ENCODE measurements around the gene ZNF761.
"Not testable (repeated sequence)": the region's sequence is repeated elsewhere in the genome, so short reads cannot be mapped to it uniquely, and the experiment has no call there.

Gene ZNF761

GRCh38 chr19:53460131-53460721 is 28.4 kb downstream of the ZNF761 start:
- not testable (repeated sequence) for DNase-seq (ENCODE audit: low spot score)

- DNase-seq (ENCODE audit: low spot score) = no peak
Observed at GRCh38 chr19:53461866-53462265, 30.1 kb downstream of the ZNF761 start.

GRCh38 chr19:53462861-53463260 is 31.1 kb downstream of the ZNF761 start:
- DNase-seq (ENCODE audit: low spot score) = no peak

GRCh38 chr19:53463263-53463662 is 31.5 kb downstream of the ZNF761 start:
- DNase-seq (ENCODE audit: low spot score) = no peak

- DNase-seq (ENCODE audit: low spot score) = no peak
Observed at GRCh38 chr19:53466726-53467484, 35.1 kb downstream of the ZNF761 start.

GRCh38 chr19:53467485-53468262 is 35.9 kb downstream of the ZNF761 start, which contains the start of gene ZNF813:
TSS of gene ZNF813 (plus strand) at chr19:53467733. CDS start at chr19:53483823, 16,090 bp downstream.
- DNase-seq (ENCODE audit: low spot score) = peak; percentile 91

GRCh38 chr19:53468628-53469027 is 36.8 kb downstream of the ZNF761 start:
- not testable (repeated sequence) for DNase-seq (ENCODE audit: low spot score)

- no peak for DNase-seq (ENCODE audit: low spot score)
Observed at GRCh38 chr19:53471916-53472315, 40.1 kb downstream of the ZNF761 start.

GRCh38 chr19:53474832-53475231 is 43.0 kb downstream of the ZNF761 start:
- not testable (repeated sequence) for DNase-seq (ENCODE audit: low spot score)

GRCh38 chr19:53475470-53475869 is 43.7 kb downstream of the ZNF761 start:
- not testable (repeated sequence) for DNase-seq (ENCODE audit: low spot score)

- DNase-seq (ENCODE audit: low spot score) = not testable (repeated sequence)
Observed at GRCh38 chr19:53483751-53484150, 52.0 kb downstream of the ZNF761 start.

GRCh38 chr19:53485046-53486004 is 53.5 kb downstream of the ZNF761 start:
- DNase-seq (ENCODE audit: low spot score) = no peak

GRCh38 chr19:53492153-53492552 is 60.4 kb downstream of the ZNF761 start:
- DNase-seq (ENCODE audit: low spot score) = no peak

- DNase-seq (ENCODE audit: low spot score) = not testable (repeated sequence)
Observed at GRCh38 chr19:53497311-53498023, 65.7 kb downstream of the ZNF761 start.

GRCh38 chr19:53498024-53498395 is 66.2 kb downstream of the ZNF761 start:
- DNase-seq (ENCODE audit: low spot score) = not testable (repeated sequence)

GRCh38 chr19:53503151-53503550 is 71.4 kb downstream of the ZNF761 start:
- DNase-seq (ENCODE audit: low spot score) = not testable (repeated sequence)

GRCh38 chr19:53503671-53504364 is 72.0 kb downstream of the ZNF761 start:
- DNase-seq (ENCODE audit: low spot score) = not testable (repeated sequence)

- DNase-seq (ENCODE audit: low spot score) = not testable (repeated sequence)
Observed at GRCh38 chr19:53504365-53504703, 72.5 kb downstream of the ZNF761 start.

- no peak for DNase-seq (ENCODE audit: low spot score)
Observed at GRCh38 chr19:53504885-53505284, 73.1 kb downstream of the ZNF761 start.

- no peak for DNase-seq (ENCODE audit: low spot score)
Observed at GRCh38 chr19:53506728-53507127, 74.9 kb downstream of the ZNF761 start.

All from left forelimb (tissue), 1 donor.